CD1c-positive myeloid dendritic cell (primary cell): ENCODE measurements around the gene ICOSLG.
"Not testable (repeated sequence)": the region's sequence is repeated elsewhere in the genome, so short reads cannot be mapped to it uniquely, and the experiment has no call there.

Experiments used
- DNase-seq: peaks from one replicate; pipeline ENCODE4 v3.0.0-alpha.2; 2016; ENCODE audit errors: extremely low spot score

Gene ICOSLG

DNA sequence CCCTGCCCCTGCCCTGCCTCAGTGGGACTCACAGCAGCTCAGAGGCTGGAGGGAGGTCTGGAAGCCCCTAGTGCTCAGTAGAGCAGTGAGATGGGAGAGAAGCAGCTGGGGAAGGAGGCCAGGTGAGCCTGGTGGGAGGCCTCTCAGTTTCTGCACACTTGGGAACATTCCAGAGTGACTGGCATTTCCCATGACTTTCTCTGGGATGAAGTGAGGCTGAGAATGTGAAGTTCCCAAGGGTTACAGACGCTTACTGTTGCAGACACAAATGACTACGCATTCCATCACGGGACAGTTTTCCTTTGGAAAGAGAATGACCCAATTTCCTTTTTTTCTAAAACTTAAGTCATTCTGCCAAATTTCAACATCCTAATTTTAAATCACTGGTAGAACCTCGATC lies 59.2 kb downstream of the ICOSLG start:
- not testable (repeated sequence) for DNase-seq

- not testable (repeated sequence) for DNase-seq
Observed at GRCh38 chr21:44176127-44176526, 64.6 kb downstream of the ICOSLG start.

GRCh38 chr21:44175189-44175588 lies 65.6 kb downstream of the ICOSLG start:
- not testable (repeated sequence) for DNase-seq
